ENCODE measurements around the gene BAHD1.

The BAHD1 gene

DNA sequence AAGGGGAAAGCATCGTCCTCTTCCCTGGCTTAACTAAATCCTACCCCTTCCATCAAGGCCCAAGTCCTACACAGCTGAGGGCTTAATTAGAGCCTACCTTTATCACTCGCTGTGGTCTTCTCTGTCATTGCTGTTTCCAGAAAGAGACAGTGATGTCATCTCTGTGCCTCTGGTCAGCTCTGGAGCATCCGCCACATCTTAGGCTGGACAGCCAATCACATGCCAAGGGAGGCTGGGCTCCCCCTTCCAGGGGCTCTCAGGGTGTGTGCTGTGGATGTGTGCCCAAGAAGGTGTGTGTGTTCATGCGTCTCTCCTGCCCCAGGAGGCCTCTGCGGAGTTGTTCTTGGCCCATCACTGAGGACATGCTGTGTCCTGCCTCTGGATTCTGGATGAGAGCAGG, 72.9 kb downstream of the BAHD1 start:
- TF ChIP-seq, protein P1, sequence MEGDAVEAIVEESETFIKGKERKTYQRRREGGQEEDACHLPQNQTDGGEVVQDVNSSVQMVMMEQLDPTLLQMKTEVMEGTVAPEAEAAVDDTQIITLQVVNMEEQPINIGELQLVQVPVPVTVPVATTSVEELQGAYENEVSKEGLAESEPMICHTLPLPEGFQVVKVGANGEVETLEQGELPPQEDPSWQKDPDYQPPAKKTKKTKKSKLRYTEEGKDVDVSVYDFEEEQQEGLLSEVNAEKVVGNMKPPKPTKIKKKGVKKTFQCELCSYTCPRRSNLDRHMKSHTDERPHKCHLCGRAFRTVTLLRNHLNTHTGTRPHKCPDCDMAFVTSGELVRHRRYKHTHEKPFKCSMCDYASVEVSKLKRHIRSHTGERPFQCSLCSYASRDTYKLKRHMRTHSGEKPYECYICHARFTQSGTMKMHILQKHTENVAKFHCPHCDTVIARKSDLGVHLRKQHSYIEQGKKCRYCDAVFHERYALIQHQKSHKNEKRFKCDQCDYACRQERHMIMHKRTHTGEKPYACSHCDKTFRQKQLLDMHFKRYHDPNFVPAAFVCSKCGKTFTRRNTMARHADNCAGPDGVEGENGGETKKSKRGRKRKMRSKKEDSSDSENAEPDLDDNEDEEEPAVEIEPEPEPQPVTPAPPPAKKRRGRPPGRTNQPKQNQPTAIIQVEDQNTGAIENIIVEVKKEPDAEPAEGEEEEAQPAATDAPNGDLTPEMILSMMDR (IDR thresholded peaks at IDR 0.05): no peak

- TF ChIP-seq, protein P1 (IDR thresholded peaks at IDR 0.05): no peak
These were observed 75.6 kb downstream of the BAHD1 start for GRCh38 chr15:40516322-40516721.

Measured in LNCAP (cell line).